ENCODE data around the gene WIPF3.
"Not testable (repeated sequence)": the region's sequence is repeated elsewhere in the genome, so short reads cannot be mapped to it uniquely, and the experiment has no call there.

WIPF3 gene

GRCh38 chr7:29883462-29884398 is 77.4 kb downstream of the WIPF3 start:
- no peak for DNase-seq

GRCh38 chr7:29884399-29885272 is 78.3 kb downstream of the WIPF3 start:
- no peak for DNase-seq

GRCh38 chr7:29885626-29886025 is 79.3 kb downstream of the WIPF3 start:
- no peak for DNase-seq

- DNase-seq = no peak
Observed at GRCh38 chr7:29886827-29887226, 80.5 kb downstream of the WIPF3 start.

GRCh38 chr7:29888006-29888405 is 81.7 kb downstream of the WIPF3 start:
- DNase-seq = no peak

GRCh38 chr7:29889288-29889687 is 83.0 kb downstream of the WIPF3 start:
- no peak for DNase-seq

- no peak for DNase-seq
Observed at GRCh38 chr7:29890251-29890650, 83.9 kb downstream of the WIPF3 start.

- DNase-seq = not testable (repeated sequence)
Observed at GRCh38 chr7:29890786-29891185, 84.5 kb downstream of the WIPF3 start.

GRCh38 chr7:29891766-29892165 is 85.5 kb downstream of the WIPF3 start:
- DNase-seq = no peak

GRCh38 chr7:29892231-29892630 is 85.9 kb downstream of the WIPF3 start:
- no peak for DNase-seq

- DNase-seq = no peak
Observed at GRCh38 chr7:29893351-29893965, 87.2 kb downstream of the WIPF3 start.

GRCh38 chr7:29894256-29894655 is 87.9 kb downstream of the WIPF3 start:
- DNase-seq = no peak

GRCh38 chr7:29895559-29895958 is 89.3 kb downstream of the WIPF3 start:
- no peak for DNase-seq

- DNase-seq = no peak
Observed at GRCh38 chr7:29896685-29897411, 90.5 kb downstream of the WIPF3 start.

GRCh38 chr7:29898301-29898700 is 92.0 kb downstream of the WIPF3 start:
- no peak for DNase-seq

GRCh38 chr7:29900745-29901144 is 94.4 kb downstream of the WIPF3 start:
- no peak for DNase-seq

- no peak for DNase-seq
Observed at GRCh38 chr7:29906200-29907022, 100.1 kb downstream of the WIPF3 start.

GRCh38 chr7:29914180-29914579 is 107.9 kb downstream of the WIPF3 start:
- no peak for DNase-seq

- no peak for DNase-seq
Observed at GRCh38 chr7:29915481-29916215, 109.3 kb downstream of the WIPF3 start.

- DNase-seq = no peak
Observed at GRCh38 chr7:29917641-29918040, 111.3 kb downstream of the WIPF3 start.

- no peak for DNase-seq
Observed at GRCh38 chr7:29918850-29919249, 112.5 kb downstream of the WIPF3 start.
